ENCODE measurements around the gene MEST. TPM values are rescaled to one million over a fixed set of nuclear protein-coding genes. Genes with fewer than 3 reads are reported as not detected.
"Not testable (repeated sequence)": the region's sequence is repeated elsewhere in the genome, so short reads cannot be mapped to it uniquely, and the experiment has no call there.

Gene MEST, protein sequence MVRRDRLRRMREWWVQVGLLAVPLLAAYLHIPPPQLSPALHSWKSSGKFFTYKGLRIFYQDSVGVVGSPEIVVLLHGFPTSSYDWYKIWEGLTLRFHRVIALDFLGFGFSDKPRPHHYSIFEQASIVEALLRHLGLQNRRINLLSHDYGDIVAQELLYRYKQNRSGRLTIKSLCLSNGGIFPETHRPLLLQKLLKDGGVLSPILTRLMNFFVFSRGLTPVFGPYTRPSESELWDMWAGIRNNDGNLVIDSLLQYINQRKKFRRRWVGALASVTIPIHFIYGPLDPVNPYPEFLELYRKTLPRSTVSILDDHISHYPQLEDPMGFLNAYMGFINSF
- 150 TPM for polyA plus RNA-seq (2013, experiment 1 of 2)
- 169 TPM for polyA plus RNA-seq (2013, experiment 2 of 2)

DNA sequence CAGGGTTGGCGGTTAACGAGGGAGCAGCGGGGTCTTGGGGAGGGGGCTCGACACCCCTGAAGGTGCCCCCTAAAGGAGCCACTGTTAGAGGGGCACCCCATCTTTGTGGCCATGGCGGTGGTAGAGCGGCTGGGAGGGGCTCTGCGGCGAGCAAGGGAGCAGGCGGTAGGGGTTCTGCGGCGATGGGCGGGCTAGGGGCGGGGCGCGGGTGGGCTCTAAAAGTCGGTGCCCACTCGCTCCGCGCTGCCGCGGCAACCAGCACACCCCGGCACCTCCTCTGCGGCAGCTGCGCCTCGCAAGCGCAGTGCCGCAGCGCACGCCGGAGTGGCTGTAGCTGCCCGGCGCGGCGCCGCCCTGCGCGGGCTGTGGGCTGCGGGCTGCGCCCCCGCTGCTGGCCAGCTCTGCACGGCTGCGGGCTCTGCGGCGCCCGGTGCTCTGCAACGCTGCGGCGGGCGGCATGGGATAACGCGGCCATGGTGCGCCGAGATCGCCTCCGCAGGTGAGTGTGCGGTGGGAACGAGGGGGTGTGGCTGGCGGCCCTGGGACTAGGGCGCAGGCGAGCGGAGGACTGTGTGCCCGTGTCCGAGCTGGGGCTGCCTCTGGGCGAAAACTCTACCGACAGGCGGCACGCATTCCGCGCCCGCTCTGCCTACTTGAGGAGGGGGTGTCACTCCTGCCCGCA lies at the start of gene MEST:
Gene MEST, plus strand, starts transcription at position 245 of the 682 bp plus-strand sequence. Its CDS starts 229 bp downstream, at position 474.
- H3K9me3 ChIP-seq (ENCODE audit: insufficient read depth, low read depth, low read length) = peaks cover 7% of the 10 kb centered on the region; the same call in 1 of the 2 replicates
- WGBS = 58% methylated on average over 71 of the region's 71 CpGs
- peak within 1 kb of the TSS; percentile 52; the same call in 1 of the 2 replicates for H3K27ac ChIP-seq (ENCODE audit: low read depth, low read length)
- H3K27me3 ChIP-seq (ENCODE audit: insufficient read depth, low read length) = peaks cover 23% of the 10 kb centered on the region
- peak within 1 kb of the TSS; percentile 69 for H3K4me3 ChIP-seq (ENCODE audit: low read length)
- H3K36me3 ChIP-seq (ENCODE audit: insufficient read depth, low read length) = peaks cover 20% of the 10 kb centered on the region
- peak within 1 kb of the TSS; percentile 74 for H3K9ac ChIP-seq (ENCODE audit: low read depth, low read length)
- H3K4me1 ChIP-seq (ENCODE audit: insufficient read depth, low read length) = peaks cover 20% of the 10 kb centered on the region

DNA sequence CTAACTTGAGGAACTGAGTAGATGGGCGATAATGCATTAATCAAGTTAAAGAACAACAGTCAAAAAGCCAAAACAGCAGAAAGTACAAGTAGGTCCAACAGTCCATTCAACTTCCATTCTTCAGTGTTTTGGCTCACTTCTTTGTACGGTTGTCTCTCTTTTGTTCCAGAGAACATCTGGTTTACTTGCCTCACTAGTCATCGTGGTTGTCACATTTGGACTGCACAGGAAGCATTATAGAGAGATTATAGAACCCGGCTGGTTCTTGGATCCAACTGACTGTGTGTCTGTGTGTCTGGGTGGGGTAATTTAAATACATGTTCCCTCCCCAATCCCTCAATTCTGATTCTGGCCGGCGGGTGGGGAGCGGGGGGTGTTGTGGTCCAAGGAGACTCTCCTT lies 49.3 kb upstream of the MEST start:
- no peak overlapping the region for H3K4me3 ChIP-seq (ENCODE audit: low read length)
- no peak overlapping the region for H3K27ac ChIP-seq (ENCODE audit: low read depth, low read length)

DNA sequence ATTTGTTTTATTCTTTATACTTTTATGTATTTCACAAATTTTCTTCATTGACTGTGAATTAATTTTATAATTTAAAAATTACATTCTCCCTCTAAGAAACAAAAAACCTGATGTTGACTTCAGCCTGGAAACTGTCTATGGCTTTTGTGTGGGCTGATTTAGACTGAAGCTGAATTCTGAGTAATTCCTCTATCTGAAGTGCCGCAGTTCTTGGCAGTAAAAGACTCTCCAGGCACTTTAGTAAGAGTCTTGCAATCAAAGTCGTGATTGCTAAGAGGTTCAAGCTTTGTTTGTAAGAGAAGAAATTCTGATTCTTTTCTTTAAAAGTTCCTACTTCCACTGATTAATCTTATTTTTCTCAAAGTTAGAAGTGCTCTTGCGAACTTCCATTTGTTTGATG lies 47.7 kb upstream of the MEST start:
- Histone ChIP-seq H3K4me1 (ENCODE audit: insufficient read depth, low read length) (peaks cover 9% of the 10 kb centered on the region), H3K27me3 (ENCODE audit: insufficient read depth, low read length) (no peaks in the 10 kb centered on the region), H3K9me3 (ENCODE audit: insufficient read depth, low read depth, low read length) (peaks cover 6% of the 10 kb centered on the region; the same call in 1 of the 2 replicates), H3K27ac (ENCODE audit: low read depth, low read length) (no peak overlapping the region), H3K36me3 (ENCODE audit: insufficient read depth, low read length) (no peaks in the 10 kb centered on the region), H3K4me3 (ENCODE audit: low read length) (no peak overlapping the region), H3K9ac (ENCODE audit: low read depth, low read length) (no peak overlapping the region)
- WGBS = 78% methylated on average over 3 of the region's 3 CpGs

More for the DNA sequence above, 49.3 kb upstream of the MEST start:
- 94% methylated on average over 7 of the region's 7 CpGs for WGBS
- peaks cover 9% of the 10 kb centered on the region for H3K4me1 ChIP-seq (ENCODE audit: insufficient read depth, low read length)
- no peaks in the 10 kb centered on the region for H3K9me3 ChIP-seq (ENCODE audit: insufficient read depth, low read depth, low read length)
- H3K27me3 ChIP-seq (ENCODE audit: insufficient read depth, low read length) = no peaks in the 10 kb centered on the region
- no peaks in the 10 kb centered on the region for H3K36me3 ChIP-seq (ENCODE audit: insufficient read depth, low read length)
- H3K9ac ChIP-seq (ENCODE audit: low read depth, low read length) = no peak overlapping the region

DNA sequence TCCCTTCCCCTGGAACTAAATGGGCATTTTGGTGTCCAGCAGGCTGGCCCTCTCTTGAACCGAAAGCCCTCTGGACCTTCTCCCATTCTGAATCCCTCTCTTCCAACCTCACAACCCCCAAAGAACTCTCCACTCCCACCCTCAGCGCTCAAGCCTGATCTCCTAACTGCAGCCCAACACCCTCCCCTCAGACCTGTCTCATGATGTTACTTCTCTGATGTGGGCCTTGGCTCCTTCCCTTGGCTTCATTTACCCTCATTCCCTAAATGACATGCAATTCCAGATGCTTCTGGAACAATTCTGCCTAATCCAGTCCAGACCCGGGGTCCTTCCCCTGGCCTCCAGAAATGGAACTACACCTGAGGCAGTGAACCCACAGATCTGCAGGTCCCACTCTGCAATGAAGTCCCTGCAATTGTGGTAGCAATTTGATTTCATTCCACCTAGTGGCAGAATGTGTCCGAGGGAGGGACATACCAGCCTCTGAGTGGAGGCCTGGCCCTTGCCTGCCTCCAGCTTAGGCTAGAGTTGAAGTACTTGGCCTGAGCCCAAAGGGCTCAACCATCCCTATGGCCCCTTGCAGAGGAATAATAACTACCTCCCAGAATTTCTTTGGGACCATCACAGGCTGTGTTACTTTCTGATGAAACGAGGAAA lies 47.0 kb upstream of the MEST start:
- Histone ChIP-seq H3K9ac (ENCODE audit: low read depth, low read length) (no peak overlapping the region), H3K9me3 (ENCODE audit: insufficient read depth, low read depth, low read length) (peaks cover 6% of the 10 kb centered on the region; the same call in 1 of the 2 replicates), H3K27me3 (ENCODE audit: insufficient read depth, low read length) (no peaks in the 10 kb centered on the region), H3K4me3 (ENCODE audit: low read length) (no peak overlapping the region), H3K27ac (ENCODE audit: low read depth, low read length) (no peak overlapping the region), H3K36me3 (ENCODE audit: insufficient read depth, low read length) (no peaks in the 10 kb centered on the region), H3K4me1 (ENCODE audit: insufficient read depth, low read length) (peaks cover 9% of the 10 kb centered on the region)
- WGBS = 92% methylated on average over 5 of the region's 5 CpGs

DNA sequence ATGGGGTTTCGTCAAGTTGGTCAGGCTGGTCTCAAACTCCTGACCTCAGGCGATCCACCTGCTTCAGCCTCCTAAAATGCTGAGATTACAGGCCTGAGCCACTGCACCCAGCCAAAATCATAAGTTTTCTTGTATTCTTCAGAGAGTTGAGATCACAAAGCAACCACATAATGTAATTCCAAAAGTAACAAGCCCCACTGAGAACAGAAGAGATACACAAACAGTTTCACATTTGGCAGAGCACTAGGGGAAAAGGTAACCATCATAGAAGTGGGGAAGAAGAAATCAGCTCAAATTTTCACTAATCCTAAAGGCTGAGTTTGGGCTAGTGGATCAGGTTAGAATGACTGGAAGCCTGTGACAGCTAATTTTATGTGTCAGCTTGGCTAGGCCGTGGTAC lies 45.6 kb upstream of the MEST start:
- WGBS = 100% methylated on average over 3 of the region's 3 CpGs
- Histone ChIP-seq H3K9me3 (ENCODE audit: insufficient read depth, low read depth, low read length) (peaks cover 6% of the 10 kb centered on the region; the same call in 1 of the 2 replicates), H3K9ac (ENCODE audit: low read depth, low read length) (no peak overlapping the region), H3K36me3 (ENCODE audit: insufficient read depth, low read length) (no peaks in the 10 kb centered on the region), H3K27me3 (ENCODE audit: insufficient read depth, low read length) (no peaks in the 10 kb centered on the region), H3K4me1 (ENCODE audit: insufficient read depth, low read length) (peaks cover 8% of the 10 kb centered on the region), H3K27ac (ENCODE audit: low read depth, low read length) (no peak overlapping the region), H3K4me3 (ENCODE audit: low read length) (no peak overlapping the region)

DNA sequence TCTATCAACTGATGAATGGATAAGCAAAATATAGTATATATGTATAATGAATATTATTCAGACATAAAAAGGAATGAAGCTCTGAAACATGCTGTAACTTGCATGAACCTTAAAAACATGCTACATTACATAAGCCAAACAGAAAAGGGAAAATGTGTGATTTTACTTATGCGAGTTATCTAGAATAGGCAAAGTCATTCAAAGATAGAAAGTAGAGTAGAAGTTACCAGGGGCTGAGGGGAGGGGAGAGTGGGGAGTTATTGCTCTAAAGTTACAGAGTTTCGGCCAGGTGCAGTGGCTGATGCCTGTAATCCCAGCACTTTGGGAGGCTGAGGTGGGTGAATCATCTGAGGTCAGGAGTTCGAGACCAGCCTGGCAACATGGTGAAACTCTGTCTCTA lies 40.5 kb upstream of the MEST start:
- not testable (repeated sequence) for H3K36me3 ChIP-seq (ENCODE audit: insufficient read depth, low read length); H3K27ac ChIP-seq (ENCODE audit: low read depth, low read length); H3K27me3 ChIP-seq (ENCODE audit: insufficient read depth, low read length); H3K9ac ChIP-seq (ENCODE audit: low read depth, low read length); H3K4me3 ChIP-seq (ENCODE audit: low read length); H3K9me3 ChIP-seq (ENCODE audit: insufficient read depth, low read depth, low read length); H3K4me1 ChIP-seq (ENCODE audit: insufficient read depth, low read length)
- WGBS = 90% methylated on average over 3 of the region's 3 CpGs

DNA sequence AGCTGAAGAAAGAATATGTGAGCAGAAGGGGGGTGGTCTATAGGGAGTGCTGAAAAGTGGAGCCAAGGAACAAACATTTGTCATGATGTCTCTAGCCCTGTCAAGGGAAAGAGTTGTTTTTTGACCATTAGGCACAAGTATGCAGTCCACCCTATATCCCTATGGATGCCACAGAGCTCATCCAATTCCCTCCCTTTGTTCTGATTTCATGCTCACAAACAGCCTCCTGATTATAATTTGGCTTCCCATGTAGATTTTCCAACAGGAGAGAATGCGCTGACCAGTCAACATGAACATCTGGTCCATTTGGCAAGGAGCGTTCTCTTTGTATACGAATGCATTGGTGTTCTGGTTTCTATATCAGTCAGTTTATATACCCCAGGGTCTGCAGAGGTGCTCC lies 38.9 kb upstream of the MEST start:
- peaks cover 3% of the 10 kb centered on the region; the same call in 1 of the 2 replicates for H3K9me3 ChIP-seq (ENCODE audit: insufficient read depth, low read depth, low read length)
- H3K36me3 ChIP-seq (ENCODE audit: insufficient read depth, low read length) = no peaks in the 10 kb centered on the region
- H3K27me3 ChIP-seq (ENCODE audit: insufficient read depth, low read length) = no peaks in the 10 kb centered on the region
- 97% methylated on average over 3 of the region's 3 CpGs for WGBS
- no peak overlapping the region for H3K4me3 ChIP-seq (ENCODE audit: low read length)
- H3K9ac ChIP-seq (ENCODE audit: low read depth, low read length) = no peak overlapping the region
- H3K27ac ChIP-seq (ENCODE audit: low read depth, low read length) = no peak overlapping the region
- H3K4me1 ChIP-seq (ENCODE audit: insufficient read depth, low read length) = no peaks in the 10 kb centered on the region

DNA sequence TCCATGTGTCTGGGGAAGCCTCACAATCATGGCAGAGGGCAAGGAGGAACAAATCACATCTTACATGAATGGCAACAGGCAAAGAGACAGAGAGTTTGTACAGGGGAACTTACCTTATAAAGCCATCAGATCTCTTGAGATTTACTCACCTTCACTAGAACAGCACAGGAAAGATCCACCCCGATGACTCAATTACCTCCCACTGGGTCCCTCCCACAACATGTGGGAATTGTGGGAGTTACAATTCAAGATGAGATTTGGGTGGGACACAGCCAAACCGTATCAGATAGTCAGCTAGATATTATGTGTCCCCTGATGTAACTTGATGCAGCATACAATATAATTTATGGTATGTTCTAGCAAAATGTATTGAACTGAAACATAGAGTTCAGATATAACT lies 36.9 kb upstream of the MEST start:
- Histone ChIP-seq H3K27ac (ENCODE audit: low read depth, low read length) (no peak overlapping the region), H3K27me3 (ENCODE audit: insufficient read depth, low read length) (no peaks in the 10 kb centered on the region)
- 88% methylated on average over 2 of the region's 2 CpGs for WGBS

DNA sequence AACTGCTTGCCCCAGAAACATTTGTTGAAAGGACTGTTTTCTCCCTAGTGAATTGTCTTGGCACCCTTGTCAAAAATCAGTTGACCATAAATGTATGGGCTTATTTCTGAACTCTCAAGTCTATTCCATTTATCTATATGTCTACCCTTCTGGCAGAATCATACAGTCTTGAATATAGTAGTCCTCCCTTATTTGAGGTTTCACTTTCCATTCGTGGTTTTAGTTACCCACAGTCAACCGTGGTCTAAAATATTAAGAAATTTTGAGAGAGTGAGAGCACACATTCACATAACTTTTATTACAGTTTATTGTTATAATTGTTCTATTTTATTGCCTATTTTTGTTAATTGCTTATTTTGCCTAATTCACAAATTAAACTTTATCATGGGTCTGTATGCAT lies 33.6 kb upstream of the MEST start:
- no peaks in the 10 kb centered on the region for H3K36me3 ChIP-seq (ENCODE audit: insufficient read depth, low read length)
- WGBS = no CpG with 5 or more reads among the region's 2 CpGs
- H3K4me3 ChIP-seq (ENCODE audit: low read length) = no peak overlapping the region
- no peak overlapping the region for H3K9ac ChIP-seq (ENCODE audit: low read depth, low read length)
- no peaks in the 10 kb centered on the region for H3K27me3 ChIP-seq (ENCODE audit: insufficient read depth, low read length)
- no peaks in the 10 kb centered on the region for H3K4me1 ChIP-seq (ENCODE audit: insufficient read depth, low read length)
- H3K27ac ChIP-seq (ENCODE audit: low read depth, low read length) = no peak overlapping the region
- H3K9me3 ChIP-seq (ENCODE audit: insufficient read depth, low read depth, low read length) = peaks cover 14% of the 10 kb centered on the region; the same call in 1 of the 2 replicates

More for the DNA sequence above, 36.9 kb upstream of the MEST start:
- Histone ChIP-seq H3K4me1 (ENCODE audit: insufficient read depth, low read length) (no peaks in the 10 kb centered on the region), H3K9ac (ENCODE audit: low read depth, low read length) (no peak overlapping the region), H3K4me3 (ENCODE audit: low read length) (no peak overlapping the region), H3K9me3 (ENCODE audit: insufficient read depth, low read depth, low read length) (peaks cover 14% of the 10 kb centered on the region; the same call in 1 of the 2 replicates), H3K36me3 (ENCODE audit: insufficient read depth, low read length) (no peaks in the 10 kb centered on the region)

DNA sequence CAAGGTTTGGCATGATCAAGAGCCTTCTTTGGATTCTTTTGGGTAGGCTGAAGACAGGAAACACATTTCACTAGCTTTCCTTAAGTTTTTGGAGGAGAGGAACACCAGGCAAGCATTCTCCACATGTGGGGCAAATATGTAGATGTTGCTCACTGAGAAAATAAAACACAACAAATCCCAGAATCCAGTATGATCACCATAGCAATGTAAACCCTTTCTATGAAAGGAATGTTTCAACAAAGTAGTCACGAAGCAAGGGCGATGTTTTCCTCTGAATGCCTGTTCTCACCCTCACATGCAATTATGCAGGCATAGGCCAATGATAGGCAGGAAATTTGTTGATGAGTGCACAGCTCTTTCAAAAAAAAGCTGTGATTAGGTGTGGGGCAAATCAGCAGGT lies 30.6 kb upstream of the MEST start:
- Histone ChIP-seq H3K9me3 (ENCODE audit: insufficient read depth, low read depth, low read length) (peaks cover 14% of the 10 kb centered on the region; the same call in 1 of the 2 replicates), H3K9ac (ENCODE audit: low read depth, low read length) (no peak overlapping the region), H3K36me3 (ENCODE audit: insufficient read depth, low read length) (no peaks in the 10 kb centered on the region), H3K27me3 (ENCODE audit: insufficient read depth, low read length) (no peaks in the 10 kb centered on the region), H3K4me3 (ENCODE audit: low read length) (no peak overlapping the region), H3K4me1 (ENCODE audit: insufficient read depth, low read length) (no peaks in the 10 kb centered on the region), H3K27ac (ENCODE audit: low read depth, low read length) (no peak overlapping the region)
- 93% methylated on average over 2 of the region's 2 CpGs for WGBS
